Aorta (tissue), 5 donors: Measurements from ENCODE around the gene HOXD1. TPM values are rescaled to one million over a fixed set of nuclear protein-coding genes. Genes with fewer than 3 reads are reported as not detected.

Experiments
- ATAC-seq: fragments of 200-7000 bp; cut with Tn5 transposase; one replicate; pipeline ENCODE4 v1.9.1; 2022; ENCODE audit warnings: moderate library complexity; ENCODE audit not compliant: low FRiP score
- DNase-seq, 2 donors: peaks; one replicate each; pipeline ENCODE4 v3.0.0-alpha.2; 2020
- H3K27ac ChIP-seq, 2 donors: one replicate each; pipeline ENCODE4 v1.5.1; 2013; ENCODE audit warnings: low read length in 2 of 2, mild to moderate bottlenecking in 2 of 2, moderate library complexity in 2 of 2, control low read depth in 1 of 2, inconsistent platforms in 1 of 2, low read depth in 1 of 2
- H3K27me3 ChIP-seq, 2 donors: one replicate each; pipeline ENCODE4 v1.6.1; 2013; ENCODE audit warnings: control low read depth in 1 of 2, low read length in 1 of 2, mild to moderate bottlenecking in 1 of 2, moderate library complexity in 1 of 2; ENCODE audit not compliant: insufficient read depth in 2 of 2, control insufficient read depth in 1 of 2
- H3K36me3 ChIP-seq, 2 donors: one replicate each; pipeline ENCODE4 v1.6.1; 2013; ENCODE audit warnings: control low read depth in 1 of 2, low read length in 1 of 2, mild to moderate bottlenecking in 1 of 2; ENCODE audit not compliant: insufficient read depth in 2 of 2, control insufficient read depth in 1 of 2
- H3K4me1 ChIP-seq, 2 donors: one replicate each; pipeline ENCODE4 v1.6.1; 2013; ENCODE audit warnings: low read length in 2 of 2, control low read depth in 1 of 2, mild to moderate bottlenecking in 1 of 2, moderate library complexity in 1 of 2; ENCODE audit not compliant: insufficient read depth in 2 of 2, control insufficient read depth in 1 of 2
- H3K4me3 ChIP-seq, 2 donors: one replicate each; pipeline ENCODE4 v1.5.1; 2013; ENCODE audit warnings: low read length in 2 of 2, control low read depth in 1 of 2, mild to moderate bottlenecking in 1 of 2
- H3K9me3 ChIP-seq: one replicate; pipeline ENCODE4 v1.6.1; 2013; ENCODE audit warnings: mild to moderate bottlenecking, low read length; ENCODE audit not compliant: control insufficient read depth
- WGBS, 2 donors: extraction: QIAGEN DNeasy Blood & Tissue Kit; methylation state at CpG; one replicate each; pipeline ENCODE4 v1.1.7; 2013; 5-methylcytosine and 5-hydroxymethylcytosine counted together
- intact Hi-C, 2 donors: fragments of 100-400 bp; cut with DNase I; formaldehyde crosslinking; loops; one replicate each; pipeline versions ENCODE4 v1.14.2 to v1.15.0; 2022
- microRNA-seq, 2 donors: library from miRNA; unstranded; fragments of <30 nt; microRNA quantifications; one replicate each; pipeline ENCODE4 v1.2.0, GENCODE V29; 2020
- polyA plus RNA-seq, 2 donors: library from polyadenylated mRNA; stranded (reverse); fragments of 200-250 nt; gene quantifications; one replicate each; pipeline ENCODE4 v1.2.3, GENCODE V29; 2013
- total RNA-seq, 2 donors: library from RNA; stranded (reverse); fragmentation: NEBNext Ultra II Directional; extraction: Animal tissue kit (Norgen Biotek cat#: 25700); gene quantifications; one replicate each; pipeline ENCODE4 v1.2.1, GENCODE V29; 2021
- donor health status: healthy with polysubstance abuse.
- donor health status: Bipolar disorder and iron deficiency.
- donor health status: DM: no; HTN: no; CAD: no.
- donor health status: DM: no; HTN: no; CAD: no.
- donor health status: DM: yes; HTN: yes; CAD: no.

The HOXD1 gene
- total and polyA plus RNA-seq, 4 donors, result 0.31 to 2.2 (median 1.1) TPM

DNA sequence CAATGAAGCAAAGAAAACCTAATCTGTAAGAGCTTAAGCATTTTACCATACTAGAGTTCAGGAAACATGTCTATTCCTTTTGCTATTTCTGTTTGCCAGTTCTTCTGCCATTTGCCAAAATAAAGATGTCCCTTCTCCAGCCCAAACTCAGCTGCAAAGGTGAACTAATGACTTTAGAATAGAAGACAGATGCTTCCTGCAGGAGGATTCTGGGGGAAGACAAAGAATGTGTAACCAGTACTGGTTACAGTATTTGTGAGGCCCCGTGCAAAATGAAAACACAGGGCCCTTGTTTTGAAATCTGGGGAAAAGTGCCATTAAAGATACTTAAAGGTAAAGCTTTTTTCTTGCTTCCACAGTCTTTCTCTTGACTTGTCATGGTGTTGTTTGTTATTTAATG lies 46.5 kb downstream of the HOXD1 start:
- Histone ChIP-seq H3K4me3 (no peak overlapping the region), H3K27ac (no peak overlapping the region), H3K9me3 (no peaks in the 10 kb centered on the region), H3K27me3 (no peaks in the 10 kb centered on the region), H3K36me3 (no peaks in the 10 kb centered on the region), H3K4me1 (no peaks in the 10 kb centered on the region)
- WGBS, 2 donors, result 24 to 29% methylated on average over 1 of the region's 1 CpG
- no peak for ATAC-seq
- DNase-seq, result no peak
- intact Hi-C loops, result no loop called here

- Histone ChIP-seq H3K4me3 (no peak overlapping the region), H3K4me1 (no peaks in the 10 kb centered on the region), H3K36me3 (no peaks in the 10 kb centered on the region), H3K27ac (no peak overlapping the region), H3K9me3 (no peaks in the 10 kb centered on the region), H3K27me3 (no peaks in the 10 kb centered on the region)
- intact Hi-C loops, result no loop called here
- WGBS, 2 donors, result 29 to 31% methylated on average over 4 of the region's 4 CpGs
- DNase-seq (no peak), ATAC-seq (no peak)
These were observed 49.0 kb downstream of the HOXD1 start for GRCh38 chr2:176237456-176237855.

DNA sequence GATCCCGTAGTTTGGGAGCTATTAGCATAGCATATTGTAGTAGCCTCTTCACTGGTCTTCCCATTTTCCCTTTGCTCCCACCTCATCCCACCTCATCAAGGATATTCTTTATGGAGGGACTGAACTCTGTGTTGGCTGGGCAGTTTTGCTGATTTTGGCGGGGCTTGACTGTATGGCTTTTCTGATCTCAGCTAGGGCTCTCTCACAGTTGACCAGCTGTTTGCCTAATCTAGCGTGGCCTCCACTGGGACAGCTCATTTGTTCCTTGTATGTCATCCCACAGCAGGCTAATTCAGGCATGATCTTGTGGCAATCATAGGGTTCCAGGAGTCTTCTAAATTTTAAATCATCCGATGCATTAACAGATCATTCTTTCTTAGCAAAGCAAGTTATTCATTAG lies 50.6 kb downstream of the HOXD1 start:
- Histone ChIP-seq H3K9me3 (no peaks in the 10 kb centered on the region), H3K27me3 (no peaks in the 10 kb centered on the region), H3K27ac (no peak overlapping the region), H3K4me1 (no peaks in the 10 kb centered on the region), H3K4me3 (no peak overlapping the region), H3K36me3 (no peaks in the 10 kb centered on the region)
- intact Hi-C loops, result no loop called here
- ATAC-seq (no peak), DNase-seq (no peak)
- WGBS, 2 donors, result 77 to 81% methylated on average over 4 of the region's 4 CpGs

DNA sequence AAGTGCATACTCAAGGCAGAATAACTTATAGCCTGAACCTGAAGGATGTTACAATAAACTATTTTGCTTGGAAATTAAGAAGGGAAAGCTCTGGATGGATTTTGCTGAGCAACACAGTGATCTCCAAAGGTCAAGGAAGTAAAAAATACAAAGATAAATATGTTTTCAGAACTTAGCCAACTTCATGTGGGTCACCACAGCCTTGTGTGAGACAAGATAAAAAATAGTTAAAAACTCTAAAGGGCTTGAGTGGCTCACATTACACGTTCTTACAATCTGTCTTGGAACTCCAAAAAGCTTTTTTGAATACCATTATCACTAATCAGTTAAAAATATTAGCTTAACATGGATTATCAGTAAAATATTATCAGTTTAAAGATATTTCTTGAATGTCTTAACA lies 51.8 kb downstream of the HOXD1 start:
- Histone ChIP-seq H3K27me3 (no peaks in the 10 kb centered on the region), H3K36me3 (no peaks in the 10 kb centered on the region), H3K9me3 (no peaks in the 10 kb centered on the region), H3K4me3 (no peak overlapping the region), H3K27ac (no peak overlapping the region), H3K4me1 (no peaks in the 10 kb centered on the region)
- no peak for DNase-seq
- intact Hi-C loops, result no loop called here
- 20 to 24% methylated on average over 1 of the region's 1 CpG for WGBS, 2 donors
- no peak for ATAC-seq

Small RNA genes lying within 50 kb of the gene (microRNA-seq; reads per million reads assigned to microRNA genes)
- gene MIR10B, result 11,069 to 26,655 reads per million in 2 donors

Other genes starting within 250 kb of the HOXD1 start
- gene LNPK, start 186.4 kb upstream of the HOXD1 start, total RNA-seq, result 10 to 100 TPM; 34.2 to 40.7 TPM
- 1 to 10 TPM; 7.0 to 7.9 TPM for gene LNPK, start 186.4 kb upstream of the HOXD1 start, polyA plus RNA-seq
- not detected for gene EVX2, start 104.7 kb upstream of the HOXD1 start, total RNA-seq
- gene EVX2, start 104.7 kb upstream of the HOXD1 start, polyA plus RNA-seq, result not detected
- not detected for gene HOXD13, start 95.9 kb upstream of the HOXD1 start, total RNA-seq
- not detected for gene HOXD13, start 95.9 kb upstream of the HOXD1 start, polyA plus RNA-seq
- not detected for gene HOXD12, start 88.9 kb upstream of the HOXD1 start, total RNA-seq
- gene HOXD12, start 88.9 kb upstream of the HOXD1 start, polyA plus RNA-seq, result not detected
- gene HOXD11, start 81.4 kb upstream of the HOXD1 start, total RNA-seq, result under 1 TPM in 1 of 2 donors, not detected in 1; 0.29 TPM
- not detected for gene HOXD11, start 81.4 kb upstream of the HOXD1 start, polyA plus RNA-seq
- 1 to 10 TPM in 1 of 2 donors, not detected in 1; 1.4 TPM for gene HOXD10, start 71.9 kb upstream of the HOXD1 start, total RNA-seq
- gene HOXD10, start 71.9 kb upstream of the HOXD1 start, polyA plus RNA-seq, result not detected
- 1 to 10 TPM; 1.8 to 2.3 TPM for gene HOXD9, start 65.9 kb upstream of the HOXD1 start, total RNA-seq
- gene HOXD9, start 65.9 kb upstream of the HOXD1 start, polyA plus RNA-seq, result under 1 TPM in 1 of 2 donors, not detected in 1; 0.08 TPM
- gene HOXD8, start 59.0 kb upstream of the HOXD1 start, total RNA-seq, result 10 to 100 TPM; 11.5 to 14.4 TPM
- 1 to 10 TPM; 2.5 to 7.3 TPM for gene HOXD8, start 59.0 kb upstream of the HOXD1 start, polyA plus RNA-seq
- 1 to 10 TPM; 7.7 to 9.8 TPM for gene HOXD4, start 37.1 kb upstream of the HOXD1 start, total RNA-seq
- gene HOXD4, start 37.1 kb upstream of the HOXD1 start, polyA plus RNA-seq, result 1 to 10 TPM in 1 of 2 donors, not detected in 1; 7.7 TPM
- 10 to 100 TPM in 1 of 2 donors, 1 to 10 TPM in 1; 9.8 to 13.4 TPM for gene HOXD3, start 31.4 kb upstream of the HOXD1 start, total RNA-seq
- gene HOXD3, start 31.4 kb upstream of the HOXD1 start, polyA plus RNA-seq, result 1 to 10 TPM; 1.5 to 2.3 TPM
- gene MTX2, start 80.8 kb downstream of the HOXD1 start, total RNA-seq, result 10 to 100 TPM; 18.0 to 18.5 TPM
- 10 to 100 TPM; 26.5 to 31.3 TPM for gene MTX2, start 80.8 kb downstream of the HOXD1 start, polyA plus RNA-seq